Caki2 (cell line): ENCODE data around the gene FBXL2. TPM values are rescaled to one million over a fixed set of nuclear protein-coding genes. Genes with fewer than 3 reads are reported as not detected.

ENCODE experiments used
- DNase-seq: peaks from one replicate; pipeline ENCODE4 v3.0.0-alpha.2; 2015; ENCODE audit warnings: low read depth
- in situ Hi-C: cut with HindIII; loops from 2 replicates; pipeline ENCODE4 v1.10.0; 2016; ENCODE audit warnings: low sequenced_read_pairs, low pct_unique_long_range_greater_than_20kb, mixed read lengths
- total RNA-seq: library from RNA; depleted of rRNA; stranded (reverse); fragments of >200 nt; shearing (Covaris generic); gene quantifications from 2 replicates; pipeline ENCODE4 v1.2.3, GENCODE V29; 2014; ENCODE audit warnings: low replicate concordance

The FBXL2 gene
- total RNA-seq, 1 experiment from 2014 or later, result 5.7 TPM

GRCh38 chr3:33372218-33373081 is 95.2 kb downstream of the FBXL2 start:
- in situ Hi-C loops, result no loop called here
- peak; percentile 42 for DNase-seq

- DNase-seq, result no peak
- in situ Hi-C loops, result no loop called here
Measured at GRCh38 chr3:33373082-33373437, 95.8 kb downstream of the FBXL2 start.

GRCh38 chr3:33377489-33377888 is 100.2 kb downstream of the FBXL2 start:
- no peak for DNase-seq
- in situ Hi-C loops, result no loop called here

- peak; percentile 21 for DNase-seq
- in situ Hi-C loops, result no loop called here
Measured at GRCh38 chr3:33377931-33378330, 100.7 kb downstream of the FBXL2 start.

- DNase-seq, result peak; percentile 37
- in situ Hi-C loops, result no loop called here
Measured at GRCh38 chr3:33380653-33381052, 103.4 kb downstream of the FBXL2 start.

GRCh38 chr3:33383951-33384350 is 106.7 kb downstream of the FBXL2 start:
- no peak for DNase-seq
- in situ Hi-C loops, result no loop called here

- in situ Hi-C loops, result no loop called here
- no peak for DNase-seq
Measured at GRCh38 chr3:33385423-33385822, 108.2 kb downstream of the FBXL2 start.

- in situ Hi-C loops, result no loop called here
- no peak for DNase-seq
Measured at GRCh38 chr3:33386631-33387030, 109.4 kb downstream of the FBXL2 start.

- in situ Hi-C loops, result no loop called here
- no peak for DNase-seq
Measured at GRCh38 chr3:33388374-33389100, 111.3 kb downstream of the FBXL2 start.

- DNase-seq, result no peak
Measured at GRCh38 chr3:33389908-33390307, 112.7 kb downstream of the FBXL2 start.

GRCh38 chr3:33391255-33391995 is 114.2 kb downstream of the FBXL2 start:
- in situ Hi-C loops, result no loop called here
- DNase-seq, result no peak

More at GRCh38 chr3:33389908-33390307, 112.7 kb downstream of the FBXL2 start:
- in situ Hi-C loops, result no loop called here

GRCh38 chr3:33392144-33392543 is 114.9 kb downstream of the FBXL2 start:
- no peak for DNase-seq
- in situ Hi-C loops, result no loop called here

- peak; percentile 93 for DNase-seq
- in situ Hi-C loops, result no loop called here
Measured at GRCh38 chr3:33392703-33393125, 115.5 kb downstream of the FBXL2 start.

GRCh38 chr3:33394403-33395054 is 117.3 kb downstream of the FBXL2 start:
- in situ Hi-C loops, result no loop called here

GRCh38 chr3:33395900-33396299 is 118.7 kb downstream of the FBXL2 start:
- DNase-seq, result no peak
- in situ Hi-C loops, result no loop called here

More at GRCh38 chr3:33394403-33395054, 117.3 kb downstream of the FBXL2 start:
- DNase-seq, result no peak

- in situ Hi-C loops, result no loop called here
- DNase-seq, result no peak
Measured at GRCh38 chr3:33398410-33398809, 121.2 kb downstream of the FBXL2 start.

GRCh38 chr3:33401781-33402180 is 124.5 kb downstream of the FBXL2 start:
- in situ Hi-C loops, result no loop called here
- no peak for DNase-seq

GRCh38 chr3:33402936-33403335 is 125.7 kb downstream of the FBXL2 start:
- in situ Hi-C loops, result no loop called here
- DNase-seq, result no peak
